Astrocyte (in vitro differentiated cells and primary cell): ENCODE results near the gene FHOD1.

Source experiments
- CTCF ChIP-seq: IDR thresholded peaks from 2 replicates; pipeline ENCODE4 v1.5.1; 2011; ENCODE audit warnings: low read depth, mild to moderate bottlenecking, inconsistent platforms, low read length, moderate library complexity; ENCODE audit not compliant: insufficient read depth
- EZH2 ChIP-seq: IDR thresholded peaks from 2 replicates; pipeline ENCODE4 v1.6.1; 2012; ENCODE audit warnings: mild to moderate bottlenecking, low read length, inconsistent platforms; ENCODE audit not compliant: insufficient read depth

GRCh38 chr16:67187175-67187890 lies 59.9 kb downstream of the FHOD1 start:
- TF ChIP-seq CTCF (no peak), EZH2 (no peak)
